ENCODE measurements around the gene PABPN1L. TPM values are rescaled to one million over a fixed set of nuclear protein-coding genes. Genes with fewer than 3 reads are reported as not detected.

The PABPN1L gene
- total and polyA plus RNA-seq, 9 of the 15 experiments (the other 6 are each of a cell fraction or from before 2014, with no cell fraction given) = 0.11 to 0.32 TPM; not detected in 7

DNA sequence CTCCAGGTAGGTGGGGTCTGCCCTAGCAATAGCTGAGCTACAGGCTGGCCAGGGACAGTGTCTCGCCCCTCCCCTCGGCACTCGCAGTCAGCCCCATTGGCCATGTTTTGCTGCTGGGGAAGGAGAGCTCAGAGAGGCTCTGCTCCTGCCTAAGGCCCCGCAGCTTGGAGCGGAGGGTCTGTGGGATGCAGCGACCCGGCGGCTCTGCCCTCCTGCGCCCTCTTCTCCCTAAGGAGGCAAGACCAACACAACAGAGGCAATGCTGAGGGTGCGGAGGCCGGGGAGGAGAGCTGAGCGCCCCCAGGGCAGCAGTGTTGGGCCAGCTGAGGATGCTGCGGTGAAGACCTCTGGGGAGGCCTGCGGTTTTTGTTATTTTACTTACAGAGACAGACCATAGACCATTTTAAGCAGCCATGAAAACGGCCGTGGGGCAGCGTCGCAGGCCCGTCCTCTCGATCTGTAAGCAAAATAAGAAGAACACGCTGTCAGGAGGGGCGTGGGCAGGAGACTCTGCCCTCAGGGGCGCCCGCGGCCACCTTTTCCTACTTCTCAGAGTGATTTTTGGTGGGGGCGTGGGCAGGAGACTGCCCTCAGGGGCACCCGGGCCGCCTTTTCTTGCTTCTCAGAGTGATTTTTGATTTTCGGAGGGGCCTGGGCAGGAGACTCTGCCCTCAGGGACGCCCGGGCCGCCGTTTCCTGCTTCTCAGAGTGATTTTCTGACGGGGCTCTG lies 31.4 kb upstream of the PABPN1L start (continued):
- TF ChIP-seq, protein P1, sequence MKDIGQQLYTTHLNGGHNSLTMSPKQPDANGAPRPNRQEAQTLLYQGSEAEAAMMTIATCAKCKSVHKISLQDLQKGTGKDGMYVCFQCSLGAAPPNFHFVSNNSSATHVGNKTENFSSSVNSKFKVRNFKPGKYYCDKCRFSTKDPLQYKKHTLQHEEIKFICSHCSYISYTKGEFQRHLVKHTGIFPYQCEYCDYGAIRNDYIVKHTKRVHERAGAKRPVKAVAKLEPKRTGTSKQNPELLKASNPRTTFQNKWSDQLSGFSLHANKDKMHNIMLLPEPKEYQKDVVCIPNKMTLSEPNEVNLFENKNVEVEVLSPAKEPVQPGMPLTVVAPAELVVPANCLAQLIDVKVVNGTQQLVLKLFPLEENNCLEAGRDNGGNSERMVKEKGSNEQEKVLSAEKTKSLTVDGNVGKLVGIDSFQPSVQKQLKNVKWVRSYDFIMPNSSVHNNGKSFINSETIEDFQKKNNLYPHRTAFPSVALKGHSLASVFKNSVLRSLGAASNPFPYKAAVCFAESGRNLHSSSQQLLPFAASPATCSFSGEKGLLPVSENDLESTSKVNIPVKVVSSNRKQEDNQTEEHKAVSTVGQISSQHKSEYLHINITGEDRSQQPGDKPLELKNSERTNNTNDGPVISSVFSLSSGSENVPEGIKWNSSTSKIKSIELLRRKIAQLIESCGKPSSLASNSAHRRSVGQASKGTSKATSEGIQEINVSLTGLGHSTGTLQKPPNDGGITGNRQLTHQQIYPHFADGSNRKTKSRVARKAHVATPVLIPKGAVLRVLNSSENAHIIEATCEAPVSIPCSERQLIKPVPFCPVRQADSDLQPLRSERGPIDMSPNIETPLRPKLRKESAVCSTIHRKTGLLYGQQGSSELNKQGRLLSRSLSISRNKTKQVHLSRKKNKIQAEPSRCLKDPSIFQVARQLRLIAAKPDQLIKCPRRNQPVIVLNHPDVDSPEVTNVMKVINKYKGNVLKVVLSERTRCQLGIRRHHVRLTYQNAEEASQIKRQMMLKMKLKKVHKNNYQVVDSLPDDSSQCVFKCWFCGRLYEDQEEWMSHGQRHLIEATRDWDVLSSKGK (CRISPR knock-in tag; IDR thresholded peaks at IDR 0.05) = no peak
- TF ChIP-seq BMI1 (IDR thresholded peaks at IDR 0.05; ENCODE audit: low read length) (no peak), PTTG1 (tag; IDR thresholded peaks at IDR 0.05; ENCODE audit: low read depth) (no peak)

DNA sequence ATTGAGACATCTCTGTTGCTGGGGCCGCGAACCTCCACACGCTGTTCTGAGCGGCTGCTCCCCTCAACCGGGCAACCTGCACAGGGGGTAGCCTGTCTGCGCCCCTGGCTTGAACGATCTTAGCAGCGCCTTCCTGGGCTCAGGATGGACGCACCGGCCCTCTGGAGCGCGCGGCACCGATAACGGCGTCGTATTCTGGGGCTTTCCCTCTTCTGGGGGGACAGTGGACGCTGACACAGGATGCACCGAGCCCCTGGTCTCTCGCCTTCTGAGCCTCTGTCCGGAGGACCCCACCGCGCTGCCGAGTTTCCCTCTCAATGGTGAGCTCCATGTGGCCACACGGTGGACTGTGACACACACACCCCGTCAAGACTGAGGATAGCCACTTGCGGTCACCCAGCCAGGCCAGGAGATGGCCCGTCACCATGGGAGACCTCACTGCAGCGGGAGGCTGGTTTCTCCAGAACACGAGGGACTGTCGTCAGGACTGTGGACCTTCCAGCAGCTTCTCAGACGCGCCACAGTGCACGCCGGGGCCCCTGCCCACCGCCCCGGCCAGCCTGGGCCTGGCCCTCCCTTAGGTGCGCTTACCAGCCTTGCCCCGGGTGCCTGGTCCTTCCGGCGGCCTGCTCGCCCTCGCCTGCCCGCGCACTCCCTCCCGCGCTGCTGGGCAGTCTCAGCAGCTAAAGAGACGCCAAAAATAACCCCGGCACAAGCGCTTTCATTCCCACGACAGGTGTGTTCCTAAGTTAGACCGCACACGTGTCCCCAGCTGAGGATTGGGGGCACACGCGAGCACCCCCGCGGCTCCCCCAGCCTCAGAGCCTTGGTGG lies 30.0 kb upstream of the PABPN1L start:
- in situ Hi-C loops (cut with MboI) (no loop called here), intact Hi-C loops (cut with micrococcal nuclease) (no loop called here)
- WGBS (ENCODE audit: insufficient coverage, low coverage, missing lambda C conversion rate) = 94% methylated on average over 38 of the region's 57 CpGs
- Histone ChIP-seq H3K27me3 (ENCODE audit: control insufficient read depth in 2 of 2, insufficient read depth in 2 of 2, low read length in 2 of 2) (no peaks in the 10 kb centered on the region), H2AFZ (ENCODE audit: low read depth, low read length) (no peak overlapping the region), H3K9me1 (ENCODE audit: control insufficient read depth, insufficient read depth, low read length) (no peaks in the 10 kb centered on the region), H3K4me3 (no peak overlapping the region), H3K36me3 (ENCODE audit: control insufficient read depth, insufficient read depth, low read length) (peaks cover 91% of the 10 kb centered on the region), H3K79me2 (ENCODE audit: control insufficient read depth, insufficient read depth, low read length) (peaks cover 32% of the 10 kb centered on the region), H3K4me1 (replicated peaks in 1 of 2; ENCODE audit: control insufficient read depth in 2 of 2, insufficient read depth in 2 of 2, low read length in 2 of 2) (peaks cover 0 to 47% of the 10 kb centered on the region in 2 experiments; a peak in 2 of 5 replicates), H4K20me1 (replicated peaks; ENCODE audit: control insufficient read depth, insufficient read depth, low read length) (no peaks in the 10 kb centered on the region), H3K9me3 (replicated peaks; ENCODE audit: control insufficient read depth, insufficient read depth, low read depth, low read length) (peaks cover 6% of the 10 kb centered on the region), H3K9ac (ENCODE audit: insufficient read depth in 1 of 2, low read depth in 2 of 2, low read length in 2 of 2) (no peak overlapping the region; a peak in 1 of 4 replicates), H3K27ac (ENCODE audit: extremely low read depth, low read depth, low read length) (no peak overlapping the region), H3K4me2 (ENCODE audit: insufficient read depth, low read length) (no peak overlapping the region)
- FAIRE-seq (no peak), ATAC-seq (no peak; the same call in 2 of the 3 replicates), DNase-seq (ENCODE audit: extremely low read depth in 1 of 4, low spot score in 3 of 4) (no peak)
- ChIA-PET POLR2A (no interaction called here), CTCF (ENCODE audit: low intra/inter-chr PET ratio) (no interaction called here)
- TF ChIP-seq ARNT (IDR thresholded peaks at IDR 0.05) = no peak
- TF ChIP-seq ZNF408 (CRISPR knock-in tag; IDR thresholded peaks at IDR 0.05; ENCODE audit: low read depth) = no peak
- TF ChIP-seq ZBTB17 (CRISPR knock-in tag; IDR thresholded peaks at IDR 0.05) = no peak
- peak; percentile 41 for TF ChIP-seq POLR2G (IDR thresholded peaks at IDR 0.05; ENCODE audit: low read depth, low read length)
- peak; percentile 71 for TF ChIP-seq RBM22 (IDR thresholded peaks at IDR 0.05; ENCODE audit: low read depth, low read length, poor library complexity, severe bottlenecking)
- BruUV-seq (replicated peaks) = no TSS peak

All from K562 (cell line).